Brain microvascular endothelial cell (primary cell): Measurements from ENCODE around the gene IGFBP1.
"Not testable (repeated sequence)": the region's sequence is repeated elsewhere in the genome, so short reads cannot be mapped to it uniquely, and the experiment has no call there.

Experiments
- DNase-seq: peaks from one replicate; pipeline ENCODE4 v3.0.0-alpha.2; 2020
- H3K27ac ChIP-seq: fragments of 250-450 bp; sonication (Bioruptor Pico); 2 replicates; pipeline ENCODE4 v1.5.1; 2020; ENCODE audit warnings: mild to moderate bottlenecking, moderate library complexity
- H3K27me3 ChIP-seq: fragments of 250-450 bp; sonication (Bioruptor Pico); replicated peaks from 2 replicates; pipeline ENCODE4 v1.5.1; 2020; ENCODE audit warnings: mild to moderate bottlenecking
- H3K36me3 ChIP-seq: fragments of 250-450 bp; sonication (Bioruptor Pico); replicated peaks from 2 replicates; pipeline ENCODE4 v1.5.1; 2020; ENCODE audit warnings: mild to moderate bottlenecking
- H3K4me3 ChIP-seq: 2 replicates; pipeline ENCODE4 v1.5.1; 2011; ENCODE audit warnings: low read depth, mild to moderate bottlenecking, control low read depth, low read length, moderate library complexity
- in situ Hi-C: cut with HindIII; loops from 2 replicates; pipeline ENCODE4 v1.10.0; 2017; ENCODE audit warnings: low sequenced_read_pairs, low pct_ligation_motif_present
- TF ChIP-seq, protein P1 (sequence below): IDR thresholded peaks from 2 replicates; pipeline ENCODE4 v1.5.1; 2011; ENCODE audit warnings: low read depth, mild to moderate bottlenecking, moderate library complexity, low read length, control low read depth, inconsistent platforms; ENCODE audit errors: missing control alignments

Gene IGFBP1

DNA sequence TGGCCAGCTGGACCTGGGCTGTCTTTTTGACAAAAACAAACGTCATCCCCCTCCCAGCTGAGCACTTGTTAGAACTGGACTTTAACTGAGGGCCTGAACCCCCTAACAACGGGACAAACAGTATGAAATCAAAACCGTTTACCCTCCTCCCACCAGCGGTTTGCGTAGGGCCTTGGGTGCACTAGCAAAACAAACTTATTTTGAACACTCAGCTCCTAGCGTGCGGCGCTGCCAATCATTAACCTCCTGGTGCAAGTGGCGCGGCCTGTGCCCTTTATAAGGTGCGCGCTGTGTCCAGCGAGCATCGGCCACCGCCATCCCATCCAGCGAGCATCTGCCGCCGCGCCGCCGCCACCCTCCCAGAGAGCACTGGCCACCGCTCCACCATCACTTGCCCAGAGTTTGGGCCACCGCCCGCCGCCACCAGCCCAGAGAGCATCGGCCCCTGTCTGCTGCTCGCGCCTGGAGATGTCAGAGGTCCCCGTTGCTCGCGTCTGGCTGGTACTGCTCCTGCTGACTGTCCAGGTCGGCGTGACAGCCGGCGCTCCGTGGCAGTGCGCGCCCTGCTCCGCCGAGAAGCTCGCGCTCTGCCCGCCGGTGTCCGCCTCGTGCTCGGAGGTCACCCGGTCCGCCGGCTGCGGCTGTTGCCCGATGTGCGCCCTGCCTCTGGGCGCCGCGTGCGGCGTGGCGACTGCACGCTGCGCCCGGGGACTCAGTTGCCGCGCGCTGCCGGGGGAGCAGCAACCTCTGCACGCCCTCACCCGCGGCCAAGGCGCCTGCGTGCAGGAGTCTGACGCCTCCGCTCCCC, at the start of gene IGFBP1:
IGFBP1 (plus strand) TSS at position 304 of the 808 bp plus-strand sequence; CDS start at position 469, 165 bp downstream.
- H3K27ac ChIP-seq, result no peak within 1 kb of the TSS
- no peak for DNase-seq
- H3K36me3 ChIP-seq, result no peaks in the 10 kb centered on the region
- H3K4me3 ChIP-seq, result peak within 1 kb of the TSS; percentile 55
- in situ Hi-C loops, result no loop called here
- H3K27me3 ChIP-seq, result no peaks in the 10 kb centered on the region
- TF ChIP-seq, protein P1, sequence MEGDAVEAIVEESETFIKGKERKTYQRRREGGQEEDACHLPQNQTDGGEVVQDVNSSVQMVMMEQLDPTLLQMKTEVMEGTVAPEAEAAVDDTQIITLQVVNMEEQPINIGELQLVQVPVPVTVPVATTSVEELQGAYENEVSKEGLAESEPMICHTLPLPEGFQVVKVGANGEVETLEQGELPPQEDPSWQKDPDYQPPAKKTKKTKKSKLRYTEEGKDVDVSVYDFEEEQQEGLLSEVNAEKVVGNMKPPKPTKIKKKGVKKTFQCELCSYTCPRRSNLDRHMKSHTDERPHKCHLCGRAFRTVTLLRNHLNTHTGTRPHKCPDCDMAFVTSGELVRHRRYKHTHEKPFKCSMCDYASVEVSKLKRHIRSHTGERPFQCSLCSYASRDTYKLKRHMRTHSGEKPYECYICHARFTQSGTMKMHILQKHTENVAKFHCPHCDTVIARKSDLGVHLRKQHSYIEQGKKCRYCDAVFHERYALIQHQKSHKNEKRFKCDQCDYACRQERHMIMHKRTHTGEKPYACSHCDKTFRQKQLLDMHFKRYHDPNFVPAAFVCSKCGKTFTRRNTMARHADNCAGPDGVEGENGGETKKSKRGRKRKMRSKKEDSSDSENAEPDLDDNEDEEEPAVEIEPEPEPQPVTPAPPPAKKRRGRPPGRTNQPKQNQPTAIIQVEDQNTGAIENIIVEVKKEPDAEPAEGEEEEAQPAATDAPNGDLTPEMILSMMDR, result no peak

DNA sequence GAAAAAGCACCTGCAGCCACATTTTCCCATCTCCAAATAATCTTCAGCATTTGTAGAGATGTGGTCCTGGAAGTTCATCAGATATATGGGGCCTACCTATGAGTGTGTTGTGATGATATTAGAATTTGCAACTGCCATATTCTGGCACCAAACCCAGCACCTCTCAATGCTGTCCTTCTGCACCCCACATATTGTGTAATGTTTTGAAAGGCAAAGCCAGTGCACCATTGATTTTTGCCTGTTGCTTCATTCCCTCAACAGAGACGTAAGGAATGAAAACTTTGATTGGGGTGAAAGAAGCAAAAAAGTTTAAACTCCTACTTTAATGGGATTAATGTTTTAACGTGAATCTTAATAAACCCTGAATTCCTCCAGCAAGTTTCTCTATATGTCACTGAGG, 49.4 kb upstream of the IGFBP1 start:
- H3K27me3 ChIP-seq, H3K36me3 ChIP-seq, H3K4me3 ChIP-seq, in situ Hi-C loops, DNase-seq, H3K27ac ChIP-seq: not testable (repeated sequence)

DNA sequence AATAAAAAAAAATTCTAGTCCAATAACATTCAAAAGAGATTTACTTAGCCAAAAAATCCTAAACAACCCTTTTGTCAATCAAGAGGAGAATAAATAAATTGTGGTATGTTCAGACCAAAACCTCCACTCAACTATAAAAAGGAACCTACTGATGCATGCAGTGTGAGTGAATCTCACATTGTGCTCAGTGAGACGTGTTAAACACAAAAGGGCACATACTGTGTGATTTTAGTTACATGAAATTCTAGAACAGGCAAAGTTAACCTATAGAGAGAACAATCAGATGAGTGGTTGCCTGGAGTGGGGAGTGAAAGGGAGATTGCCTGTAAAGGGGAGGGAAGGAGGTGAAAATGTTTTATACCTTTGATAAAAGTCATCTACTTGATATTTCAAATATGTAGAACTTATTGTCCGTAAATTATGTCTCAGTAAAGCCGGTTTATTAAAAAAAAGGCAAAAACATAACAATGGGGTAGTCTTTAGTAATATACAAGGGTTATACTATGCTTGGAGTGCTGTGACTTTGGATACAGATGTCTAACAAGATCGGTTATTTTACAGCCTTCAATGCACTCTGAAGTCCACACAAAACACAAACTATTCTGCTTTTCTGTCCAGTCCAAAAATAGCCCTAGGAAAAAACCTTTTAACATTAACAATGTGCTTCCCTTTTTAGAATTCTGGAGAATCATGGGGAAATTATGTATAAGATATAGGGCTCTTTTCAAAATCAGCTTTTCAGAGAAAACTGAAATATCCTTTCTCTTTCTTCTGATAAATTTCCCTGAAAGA, 46.2 kb upstream of the IGFBP1 start:
- in situ Hi-C loops, DNase-seq, H3K4me3 ChIP-seq, H3K27ac ChIP-seq, H3K27me3 ChIP-seq, H3K36me3 ChIP-seq: not testable (repeated sequence)

DNA sequence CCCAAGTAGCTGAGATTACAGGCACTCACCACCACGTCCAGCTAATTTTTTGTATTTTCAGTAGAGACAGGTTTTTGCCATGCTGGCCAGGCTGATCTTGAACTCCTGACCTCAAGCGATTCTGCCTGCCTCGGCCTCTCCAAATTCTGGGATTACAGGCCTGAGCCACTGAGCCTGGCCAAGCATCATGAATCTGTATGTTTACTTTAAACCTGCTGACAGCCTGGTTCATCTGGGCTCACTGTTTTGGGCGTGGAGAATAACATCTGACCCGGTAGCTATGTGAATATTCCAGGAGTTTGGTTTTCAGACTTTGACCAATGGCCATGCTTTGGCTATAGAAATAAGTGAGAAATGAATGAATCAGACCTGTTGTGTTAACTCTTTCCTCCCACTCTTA, 41.8 kb upstream of the IGFBP1 start:
- in situ Hi-C loops, H3K4me3 ChIP-seq, H3K27me3 ChIP-seq, H3K27ac ChIP-seq, H3K36me3 ChIP-seq, DNase-seq: not testable (repeated sequence)

DNA sequence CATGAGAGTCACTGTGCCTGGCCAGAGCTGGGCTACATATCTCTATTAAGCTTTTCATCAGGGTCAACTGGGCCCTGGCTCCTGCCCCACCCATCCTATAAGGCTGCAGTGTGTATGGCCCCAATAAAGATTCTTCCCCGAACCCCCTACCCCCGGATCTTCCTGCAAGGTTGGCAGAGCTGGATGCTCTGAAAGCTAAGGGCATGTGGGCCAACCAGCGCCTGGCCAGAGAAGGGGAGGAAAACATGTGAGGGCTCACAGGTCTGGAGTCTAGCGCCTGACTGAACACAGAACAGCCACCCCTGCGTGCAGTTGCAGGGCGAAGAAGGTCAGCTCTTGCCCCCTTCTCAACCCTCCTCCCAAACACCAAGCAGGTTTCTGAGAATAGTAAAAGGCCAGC, 39.6 kb upstream of the IGFBP1 start:
- DNase-seq, in situ Hi-C loops, H3K4me3 ChIP-seq, H3K27me3 ChIP-seq, H3K27ac ChIP-seq, H3K36me3 ChIP-seq: not testable (repeated sequence)

DNA sequence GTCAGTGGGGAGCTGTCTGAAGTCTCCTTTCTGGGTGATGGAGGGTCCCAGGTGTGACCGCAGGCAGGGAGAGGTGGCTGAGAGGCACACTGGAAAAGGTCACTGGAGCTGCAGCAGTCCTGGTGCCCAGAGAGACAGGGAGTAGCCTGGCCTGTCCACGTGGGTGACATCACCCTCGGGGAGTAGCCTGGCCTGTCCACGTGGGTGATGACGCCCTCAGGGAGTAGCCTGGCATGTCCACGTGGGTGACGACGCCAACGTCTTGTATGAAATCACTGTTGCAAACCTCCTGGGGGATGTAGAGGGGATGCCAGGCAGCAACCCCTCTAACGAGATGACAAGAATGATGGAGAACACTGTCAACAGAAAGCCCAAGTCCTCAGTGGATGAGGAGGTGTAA, 35.3 kb upstream of the IGFBP1 start:
- H3K36me3 ChIP-seq, H3K4me3 ChIP-seq, H3K27me3 ChIP-seq, DNase-seq, H3K27ac ChIP-seq, in situ Hi-C loops: not testable (repeated sequence)

DNA sequence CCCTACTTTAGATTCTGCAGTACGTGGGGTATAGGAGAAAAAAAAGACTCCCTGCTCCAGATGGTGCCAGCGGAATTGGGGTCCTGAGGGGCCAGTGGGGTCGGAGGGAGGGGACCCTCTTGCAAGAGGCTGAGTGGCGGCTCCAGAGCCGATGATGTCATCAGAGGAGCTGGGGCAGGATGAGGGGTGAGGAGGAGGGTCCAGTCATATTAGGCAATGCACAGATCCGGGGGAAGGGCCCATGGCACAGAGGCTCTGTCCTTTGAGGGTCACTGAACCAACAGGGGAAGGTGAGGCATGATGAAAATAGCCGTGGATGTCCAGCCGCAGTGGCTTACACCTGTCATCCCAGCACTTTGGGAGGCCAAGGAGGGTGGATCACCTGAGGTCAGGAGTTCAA, 34.8 kb upstream of the IGFBP1 start:
- DNase-seq, H3K4me3 ChIP-seq, H3K27me3 ChIP-seq, H3K36me3 ChIP-seq, in situ Hi-C loops, H3K27ac ChIP-seq: not testable (repeated sequence)

DNA sequence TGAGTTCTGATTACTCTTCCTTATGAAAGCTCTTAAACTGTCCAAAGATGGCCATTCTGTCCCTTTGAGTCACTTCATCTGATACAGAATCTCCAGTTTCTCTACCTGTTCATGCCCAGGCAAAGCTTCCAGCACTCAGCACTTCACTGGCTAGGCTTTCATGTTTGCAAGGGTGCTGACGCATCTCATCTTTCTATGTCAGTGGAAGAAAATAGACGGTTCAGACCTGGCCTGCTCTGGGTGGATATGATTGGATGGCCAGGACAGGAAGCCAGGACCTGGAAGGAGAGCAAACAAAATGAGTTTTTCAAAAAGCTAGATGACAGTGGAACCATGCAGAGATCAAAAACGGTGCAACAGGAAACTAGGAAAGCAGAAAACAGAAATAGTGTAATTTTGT, 32.6 kb upstream of the IGFBP1 start:
- H3K27ac ChIP-seq, H3K4me3 ChIP-seq, H3K27me3 ChIP-seq, in situ Hi-C loops, H3K36me3 ChIP-seq: not testable (repeated sequence)
- DNase-seq, result peak; percentile 10

DNA sequence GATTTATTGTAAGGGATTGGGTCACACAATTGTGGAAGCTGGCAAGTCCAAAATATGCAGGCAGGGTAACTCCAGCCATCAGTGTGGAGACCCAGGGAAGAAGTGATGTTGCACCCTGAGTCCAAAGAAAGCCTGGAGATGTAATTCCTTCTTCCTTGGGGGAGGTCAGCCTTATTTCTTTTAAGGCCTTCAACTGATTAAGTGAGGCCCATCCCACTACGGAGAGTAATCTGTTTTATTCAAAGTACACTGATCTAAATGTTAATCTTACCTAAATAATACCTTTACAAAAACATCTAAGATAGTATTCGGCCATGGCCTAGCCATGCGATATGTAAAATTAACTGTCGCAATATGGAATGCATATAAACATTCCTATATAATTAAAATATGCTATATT, 31.4 kb upstream of the IGFBP1 start:
- H3K27ac ChIP-seq, in situ Hi-C loops, DNase-seq, H3K27me3 ChIP-seq, H3K4me3 ChIP-seq, H3K36me3 ChIP-seq: not testable (repeated sequence)

DNA sequence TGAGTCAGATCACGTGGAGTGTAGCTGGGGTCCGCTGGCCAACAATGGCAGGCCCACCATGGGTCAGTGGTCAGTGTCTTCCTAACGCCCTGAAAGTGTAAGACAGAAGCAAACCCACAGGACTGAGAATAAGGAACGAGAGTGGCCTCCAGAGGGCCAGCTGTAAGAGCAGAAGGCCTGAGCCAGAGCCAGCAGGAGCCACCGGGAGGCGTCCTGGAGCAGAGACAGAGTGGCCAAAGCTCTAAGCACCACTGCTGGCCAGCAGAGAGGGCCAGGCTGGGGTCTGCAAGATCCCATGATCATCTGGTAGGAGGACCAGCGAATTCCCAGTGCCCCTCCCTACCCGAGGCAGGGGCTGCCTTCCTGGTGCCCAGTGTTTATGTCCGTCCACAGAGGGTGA, 24.6 kb upstream of the IGFBP1 start:
- H3K4me3 ChIP-seq, result no peak overlapping the region
- no peaks in the 10 kb centered on the region for H3K36me3 ChIP-seq
- no peak for DNase-seq
- in situ Hi-C loops, result no loop called here
- H3K27me3 ChIP-seq, result no peaks in the 10 kb centered on the region
- TF ChIP-seq, protein P1, result peak; percentile 62
- H3K27ac ChIP-seq, result no peak overlapping the region
